ENCODE measurements around the gene GJB3.

DNA sequence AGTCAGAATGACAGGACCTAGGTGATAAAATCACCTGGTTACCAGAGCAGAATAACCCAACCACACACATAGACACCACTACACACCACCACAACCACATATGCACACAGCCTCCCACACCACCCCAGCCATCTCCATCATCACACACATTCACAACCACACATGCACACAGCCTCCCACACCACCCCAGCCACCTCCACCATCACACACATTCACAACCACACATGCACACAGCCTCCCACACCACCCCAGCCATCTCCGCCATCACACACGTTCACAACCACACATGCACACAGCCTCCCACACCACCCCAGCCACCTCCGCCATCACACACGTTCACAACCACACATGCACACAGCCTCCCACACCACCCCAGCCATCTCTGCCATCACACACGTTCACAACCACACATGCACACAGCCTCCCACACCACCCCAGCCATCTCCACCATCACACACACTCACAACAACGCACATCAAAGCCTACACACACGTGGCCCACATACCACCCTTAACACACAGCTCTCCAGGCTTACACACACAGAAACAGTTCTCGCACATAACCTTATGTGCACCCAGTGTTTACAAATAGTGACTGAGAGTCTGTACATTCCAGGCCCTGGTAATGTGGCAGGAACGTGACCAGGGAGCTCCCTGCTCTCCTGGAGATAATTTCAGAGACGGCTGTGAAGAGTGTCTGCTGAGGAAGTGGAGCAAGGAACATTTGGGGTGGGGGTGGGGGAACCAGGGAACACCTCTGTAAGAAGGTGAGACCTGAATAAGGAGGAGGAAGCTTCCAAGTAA, 3.3 kb upstream of the GJB3 start:
- TF ChIP-seq KDM1A (IDR thresholded peaks at IDR 0.05) (no peak), EZH2 (IDR thresholded peaks at IDR 0.05; ENCODE audit: borderline replicate concordance, low read depth, low read length) (no peak), SMARCC2 (IDR thresholded peaks at IDR 0.05; ENCODE audit: low read depth) (no peak), XRCC4 (IDR thresholded peaks at IDR 0.05; ENCODE audit: extremely low read depth, insufficient read depth, insufficient read length) (no peak)
- TF ChIP-seq, protein P1, sequence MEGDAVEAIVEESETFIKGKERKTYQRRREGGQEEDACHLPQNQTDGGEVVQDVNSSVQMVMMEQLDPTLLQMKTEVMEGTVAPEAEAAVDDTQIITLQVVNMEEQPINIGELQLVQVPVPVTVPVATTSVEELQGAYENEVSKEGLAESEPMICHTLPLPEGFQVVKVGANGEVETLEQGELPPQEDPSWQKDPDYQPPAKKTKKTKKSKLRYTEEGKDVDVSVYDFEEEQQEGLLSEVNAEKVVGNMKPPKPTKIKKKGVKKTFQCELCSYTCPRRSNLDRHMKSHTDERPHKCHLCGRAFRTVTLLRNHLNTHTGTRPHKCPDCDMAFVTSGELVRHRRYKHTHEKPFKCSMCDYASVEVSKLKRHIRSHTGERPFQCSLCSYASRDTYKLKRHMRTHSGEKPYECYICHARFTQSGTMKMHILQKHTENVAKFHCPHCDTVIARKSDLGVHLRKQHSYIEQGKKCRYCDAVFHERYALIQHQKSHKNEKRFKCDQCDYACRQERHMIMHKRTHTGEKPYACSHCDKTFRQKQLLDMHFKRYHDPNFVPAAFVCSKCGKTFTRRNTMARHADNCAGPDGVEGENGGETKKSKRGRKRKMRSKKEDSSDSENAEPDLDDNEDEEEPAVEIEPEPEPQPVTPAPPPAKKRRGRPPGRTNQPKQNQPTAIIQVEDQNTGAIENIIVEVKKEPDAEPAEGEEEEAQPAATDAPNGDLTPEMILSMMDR (IDR thresholded peaks at IDR 0.05 in 2 of 3, conservative IDR thresholded peaks at IDR 0.05 in 1 of 3; ENCODE audit: insufficient read depth in 2 of 3, low read depth in 1 of 3, low read length in 3 of 3), result no peak
- TF ChIP-seq, protein P2, sequence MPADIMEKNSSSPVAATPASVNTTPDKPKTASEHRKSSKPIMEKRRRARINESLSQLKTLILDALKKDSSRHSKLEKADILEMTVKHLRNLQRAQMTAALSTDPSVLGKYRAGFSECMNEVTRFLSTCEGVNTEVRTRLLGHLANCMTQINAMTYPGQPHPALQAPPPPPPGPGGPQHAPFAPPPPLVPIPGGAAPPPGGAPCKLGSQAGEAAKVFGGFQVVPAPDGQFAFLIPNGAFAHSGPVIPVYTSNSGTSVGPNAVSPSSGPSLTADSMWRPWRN (IDR thresholded peaks at IDR 0.05; ENCODE audit: low read depth), result no peak

Data from K562 (cell line).